SK-N-SH treated with all-trans-retinoic acid at 6 μM for 48 hours (cell line): Measurements from ENCODE around the gene HM13.

Experiments
- ARNTL ChIP-seq: fragments of 450-650 bp; formaldehyde crosslinking; IDR thresholded peaks from 2 replicates; pipeline ENCODE4 v1.5.0; 2020; ENCODE audit warnings: low read depth, mild to moderate bottlenecking, moderate library complexity, borderline replicate concordance
- BACH2 ChIP-seq: fragments of 250-450 bp; sonication (Bioruptor Pico); IDR thresholded peaks from 2 replicates; pipeline ENCODE4 v1.9.0; 2021; ENCODE audit warnings: mild to moderate bottlenecking, borderline replicate concordance
- ESRRG ChIP-seq: fragments of 250-450 bp; sonication (Bioruptor Pico); IDR thresholded peaks from 2 replicates; pipeline ENCODE4 v1.6.1; 2021; ENCODE audit warnings: mild to moderate bottlenecking
- PATZ1 ChIP-seq: fragments of 250-450 bp; sonication (Bioruptor Pico); IDR thresholded peaks from 2 replicates; pipeline ENCODE4 v1.8.0; 2020; ENCODE audit warnings: mild to moderate bottlenecking, moderate library complexity, borderline replicate concordance
- PPARA ChIP-seq: fragments of 250-450 bp; sonication (Bioruptor Pico); IDR thresholded peaks from 2 replicates; pipeline ENCODE4 v1.5.0; 2020; ENCODE audit warnings: mild to moderate bottlenecking, borderline replicate concordance
- RARB ChIP-seq: fragments of 250-450 bp; sonication (Bioruptor Pico); IDR thresholded peaks from 2 replicates; pipeline ENCODE4 v1.8.0; 2021; ENCODE audit warnings: mild to moderate bottlenecking, moderate library complexity
- TOX ChIP-seq: fragments of 250-450 bp; sonication (Bioruptor Pico); IDR thresholded peaks from 2 replicates; pipeline ENCODE4 v1.8.0; 2021; ENCODE audit warnings: mild to moderate bottlenecking, moderate library complexity, borderline replicate concordance
- ZC3H10 ChIP-seq: fragments of 250-450 bp; sonication (Bioruptor Pico); IDR thresholded peaks from 2 replicates; pipeline ENCODE4 v1.5.1; 2021; ENCODE audit warnings: mild to moderate bottlenecking, moderate library complexity
- ZFP3 ChIP-seq: fragments of 250-450 bp; sonication (Bioruptor Pico); IDR thresholded peaks from 2 replicates; pipeline ENCODE4 v1.5.0; 2020; ENCODE audit warnings: mild to moderate bottlenecking, moderate library complexity
- ZNF565 ChIP-seq: fragments of 450-650 bp; formaldehyde crosslinking; conservative IDR thresholded peaks from 2 replicates; pipeline ENCODE4 v1.5.0; 2020; ENCODE audit warnings: low read depth, mild to moderate bottlenecking, moderate library complexity

DNA sequence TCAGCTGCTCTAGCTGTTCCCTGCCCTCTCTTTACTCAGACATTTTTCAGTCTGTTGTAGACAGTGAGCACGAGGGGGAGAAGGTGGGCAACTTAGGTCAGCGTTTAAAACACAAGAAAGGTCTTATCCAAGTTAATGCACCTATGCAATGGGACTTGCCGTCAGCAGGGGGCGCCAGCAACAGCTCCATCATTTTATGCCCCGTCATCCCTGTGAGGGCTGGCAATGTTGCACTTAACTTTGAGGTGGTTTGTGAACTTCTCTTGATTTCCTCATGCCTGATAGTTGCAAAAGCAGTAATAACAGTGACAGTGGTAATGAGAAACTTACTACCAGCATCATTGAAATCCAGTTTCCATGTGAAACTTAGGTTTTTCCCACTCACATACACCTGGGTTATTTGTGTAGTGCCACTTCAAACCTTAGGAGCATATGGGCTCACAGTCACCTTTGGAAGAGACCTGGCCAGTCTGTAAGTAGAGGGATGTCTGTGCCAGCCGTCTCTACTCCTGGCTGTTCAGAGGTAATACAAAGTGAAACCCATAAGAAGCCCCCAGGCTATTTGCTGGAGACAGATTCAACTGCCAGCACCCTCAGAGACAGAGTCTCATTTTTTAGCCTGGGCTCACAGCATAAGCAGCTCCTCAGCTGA, 46.0 kb downstream of the HM13 start:
- TF ChIP-seq BACH2 (CRISPR knock-in tag) (no peak), ARNTL (CRISPR knock-in tag) (no peak), PATZ1 (CRISPR knock-in tag) (no peak; the same call in 1 of the 2 replicates), RARB (CRISPR knock-in tag) (no peak), TOX (CRISPR knock-in tag) (no peak), ZFP3 (peak; percentile 23; the same call in 1 of the 2 replicates), ESRRG (no peak), ZNF565 (CRISPR knock-in tag) (no peak), ZC3H10 (CRISPR knock-in tag) (no peak), PPARA (CRISPR knock-in tag) (no peak)
